ENCODE measurements around the gene PSME2.

- TF ChIP-seq, protein P1, sequence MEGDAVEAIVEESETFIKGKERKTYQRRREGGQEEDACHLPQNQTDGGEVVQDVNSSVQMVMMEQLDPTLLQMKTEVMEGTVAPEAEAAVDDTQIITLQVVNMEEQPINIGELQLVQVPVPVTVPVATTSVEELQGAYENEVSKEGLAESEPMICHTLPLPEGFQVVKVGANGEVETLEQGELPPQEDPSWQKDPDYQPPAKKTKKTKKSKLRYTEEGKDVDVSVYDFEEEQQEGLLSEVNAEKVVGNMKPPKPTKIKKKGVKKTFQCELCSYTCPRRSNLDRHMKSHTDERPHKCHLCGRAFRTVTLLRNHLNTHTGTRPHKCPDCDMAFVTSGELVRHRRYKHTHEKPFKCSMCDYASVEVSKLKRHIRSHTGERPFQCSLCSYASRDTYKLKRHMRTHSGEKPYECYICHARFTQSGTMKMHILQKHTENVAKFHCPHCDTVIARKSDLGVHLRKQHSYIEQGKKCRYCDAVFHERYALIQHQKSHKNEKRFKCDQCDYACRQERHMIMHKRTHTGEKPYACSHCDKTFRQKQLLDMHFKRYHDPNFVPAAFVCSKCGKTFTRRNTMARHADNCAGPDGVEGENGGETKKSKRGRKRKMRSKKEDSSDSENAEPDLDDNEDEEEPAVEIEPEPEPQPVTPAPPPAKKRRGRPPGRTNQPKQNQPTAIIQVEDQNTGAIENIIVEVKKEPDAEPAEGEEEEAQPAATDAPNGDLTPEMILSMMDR (IDR thresholded peaks at IDR 0.05; ENCODE audit: extremely low read depth in 1 of 2, insufficient read depth in 1 of 2, low read depth in 1 of 2, low read length in 2 of 2), result no peak
- TF ChIP-seq POLR2A (IDR thresholded peaks at IDR 0.05; ENCODE audit: low read depth, low read length) (no peak), JUN (IDR thresholded peaks at IDR 0.05; ENCODE audit: borderline replicate concordance, insufficient read depth, insufficient read length, low read depth) (no peak), POLR2AphosphoS5 (IDR thresholded peaks at IDR 0.05; ENCODE audit: insufficient read depth, low read depth, low read length) (no peak), MAX (IDR thresholded peaks at IDR 0.05; ENCODE audit: insufficient read depth, insufficient read length) (no peak), MYC (IDR thresholded peaks at IDR 0.05; ENCODE audit: low read depth, low read length) (no peak), GATA2 (IDR thresholded peaks at IDR 0.05; ENCODE audit: insufficient read depth, insufficient read length, low read depth, low read length) (no peak), EZH2 (IDR thresholded peaks at IDR 0.05; ENCODE audit: borderline replicate concordance, low read depth, low read length, severe bottlenecking) (no peak)
Observed at GRCh38 chr14:24176599-24176998, 30.2 kb upstream of the PSME2 start.
